NCI-H460 (cell line): ENCODE results near the gene GPANK1. TPM values are rescaled to one million over a fixed set of nuclear protein-coding genes. Genes with fewer than 3 reads are reported as not detected.

Experiments used
- DNase-seq: peaks from one replicate; pipeline ENCODE4 v3.0.0-alpha.2; 2016; ENCODE audit warnings: low read depth; ENCODE audit errors: extremely low read depth
- total RNA-seq: library from RNA; depleted of rRNA; stranded (reverse); fragments of >200 nt; shearing (Covaris generic); gene quantifications from 2 replicates; pipeline ENCODE4 v1.2.3, GENCODE V29; 2014

GPANK1 gene
- total RNA-seq, 1 experiment from 2014 or later = 11.7 TPM

- no peak for DNase-seq
Measured at GRCh38 chr6:31691564-31692108, 26.8 kb upstream of the GPANK1 start.

- no peak for DNase-seq
Measured at GRCh38 chr6:31691078-31691463, 26.3 kb upstream of the GPANK1 start.

- no peak for DNase-seq
Measured at GRCh38 chr6:31690231-31691077, 25.7 kb upstream of the GPANK1 start.

- no peak for DNase-seq
Measured at GRCh38 chr6:31689249-31690110, 24.7 kb upstream of the GPANK1 start.

- DNase-seq = no peak
Measured at GRCh38 chr6:31687860-31688693, 23.3 kb upstream of the GPANK1 start.

GRCh38 chr6:31687321-31687720 is 22.5 kb upstream of the GPANK1 start:
- no peak for DNase-seq

- DNase-seq = no peak
Measured at GRCh38 chr6:31686483-31686882, 21.7 kb upstream of the GPANK1 start.

- DNase-seq = no peak
Measured at GRCh38 chr6:31683591-31683990, 18.8 kb upstream of the GPANK1 start.

- DNase-seq = no peak
Measured at GRCh38 chr6:31681135-31681671, 16.4 kb upstream of the GPANK1 start.

- peak; percentile 55 for DNase-seq
Measured at GRCh38 chr6:31680226-31681134, 15.7 kb upstream of the GPANK1 start, which contains the start of gene LY6G5C. LY6G5C (minus strand) TSS chr6:31681067; CDS start chr6:31680373, 694 bp downstream.

- DNase-seq = no peak
Measured at GRCh38 chr6:31677955-31678354, 13.2 kb upstream of the GPANK1 start.

- no peak for DNase-seq
Measured at GRCh38 chr6:31676904-31677303, 12.1 kb upstream of the GPANK1 start.

GRCh38 chr6:31676322-31676903 is 11.6 kb upstream of the GPANK1 start:
- DNase-seq = no peak

GRCh38 chr6:31669676-31670075 is 4.9 kb upstream of the GPANK1 start, which contains the start of gene LY6G5B:
LY6G5B (plus strand) TSS chr6:31669976; CDS start chr6:31670951, 975 bp downstream.
- no peak for DNase-seq

GRCh38 chr6:31666337-31666965 is 1.7 kb upstream of the GPANK1 start:
- DNase-seq = no peak

GRCh38 chr6:31665501-31666336 is 922 bp upstream of the GPANK1 start, which contains the start of gene CSNK2B:
CSNK2B (plus strand) TSS chr6:31666080; CDS start chr6:31666832, 752 bp downstream.
- peak; percentile 93 for DNase-seq
